Urinary bladder (tissue), 4 donors: Measurements from ENCODE around the gene NDFIP1. TPM values are rescaled to one million over a fixed set of nuclear protein-coding genes. Genes with fewer than 3 reads are reported as not detected.
"Not testable (repeated sequence)": the region's sequence is repeated elsewhere in the genome, so short reads cannot be mapped to it uniquely, and the experiment has no call there.

Experiments
- DNase-seq: peaks from one replicate; pipeline ENCODE4 v3.0.0-alpha.2; 2015; ENCODE audit errors: extremely low spot score
- H3K27ac ChIP-seq: one replicate; pipeline ENCODE4 v1.5.1; 2013; ENCODE audit warnings: low read depth, mild to moderate bottlenecking, moderate library complexity
- H3K36me3 ChIP-seq: one replicate; pipeline ENCODE4 v1.6.1; 2013; ENCODE audit warnings: mild to moderate bottlenecking, moderate library complexity; ENCODE audit not compliant: insufficient read depth
- H3K4me1 ChIP-seq: one replicate; pipeline ENCODE4 v1.6.1; 2013; ENCODE audit warnings: mild to moderate bottlenecking, moderate library complexity; ENCODE audit not compliant: insufficient read depth
- H3K4me3 ChIP-seq: one replicate; pipeline ENCODE4 v1.5.1; 2013; ENCODE audit warnings: low read depth, low read length
- WGBS: extraction: QIAGEN DNeasy Blood & Tissue Kit; methylation state at CpG from one replicate; pipeline ENCODE4 v1.1.7; 2013; 5-methylcytosine and 5-hydroxymethylcytosine counted together
- polyA plus RNA-seq: library from polyadenylated mRNA; stranded (reverse); fragments of 200-250 nt; gene quantifications from one replicate; pipeline ENCODE4 v1.2.3, GENCODE V29; 2013
- total RNA-seq: library from RNA; depleted of rRNA; stranded (reverse); fragments of >200 nt; gene quantifications from one replicate; pipeline ENCODE4 v1.2.3, GENCODE V29; 2014
- donor health status: healthy with polysubstance abuse.
- donor health status: healthy.

Gene NDFIP1
- total and polyA plus RNA-seq, 2 donors, result 86.2 to 88.2 TPM

DNA sequence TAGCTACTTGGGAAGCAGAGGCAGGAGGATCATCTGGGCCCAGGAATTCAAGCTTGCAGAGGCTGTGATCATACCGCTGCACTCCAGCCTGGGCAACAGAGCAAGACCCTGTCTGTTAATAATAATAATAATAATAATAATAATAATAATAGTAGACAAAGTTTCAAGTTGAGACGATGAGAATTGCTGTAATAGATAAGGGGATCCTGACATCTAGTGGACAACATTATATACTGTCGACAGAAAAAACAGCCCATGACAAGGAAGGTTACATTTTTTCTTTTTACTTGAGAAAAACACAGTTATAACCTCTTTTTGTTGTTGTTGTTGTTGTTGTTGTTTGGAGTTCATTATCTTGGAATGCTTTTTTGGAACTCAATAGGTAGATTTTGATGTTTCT lies 35.3 kb downstream of the NDFIP1 start:
- Histone ChIP-seq H3K36me3 (no peaks in the 10 kb centered on the region), H3K27ac (no peak overlapping the region), H3K4me1 (no peaks in the 10 kb centered on the region), H3K4me3 (no peak overlapping the region)
- DNase-seq, result no peak
- 37% methylated on average over 3 of the region's 3 CpGs for WGBS

DNA sequence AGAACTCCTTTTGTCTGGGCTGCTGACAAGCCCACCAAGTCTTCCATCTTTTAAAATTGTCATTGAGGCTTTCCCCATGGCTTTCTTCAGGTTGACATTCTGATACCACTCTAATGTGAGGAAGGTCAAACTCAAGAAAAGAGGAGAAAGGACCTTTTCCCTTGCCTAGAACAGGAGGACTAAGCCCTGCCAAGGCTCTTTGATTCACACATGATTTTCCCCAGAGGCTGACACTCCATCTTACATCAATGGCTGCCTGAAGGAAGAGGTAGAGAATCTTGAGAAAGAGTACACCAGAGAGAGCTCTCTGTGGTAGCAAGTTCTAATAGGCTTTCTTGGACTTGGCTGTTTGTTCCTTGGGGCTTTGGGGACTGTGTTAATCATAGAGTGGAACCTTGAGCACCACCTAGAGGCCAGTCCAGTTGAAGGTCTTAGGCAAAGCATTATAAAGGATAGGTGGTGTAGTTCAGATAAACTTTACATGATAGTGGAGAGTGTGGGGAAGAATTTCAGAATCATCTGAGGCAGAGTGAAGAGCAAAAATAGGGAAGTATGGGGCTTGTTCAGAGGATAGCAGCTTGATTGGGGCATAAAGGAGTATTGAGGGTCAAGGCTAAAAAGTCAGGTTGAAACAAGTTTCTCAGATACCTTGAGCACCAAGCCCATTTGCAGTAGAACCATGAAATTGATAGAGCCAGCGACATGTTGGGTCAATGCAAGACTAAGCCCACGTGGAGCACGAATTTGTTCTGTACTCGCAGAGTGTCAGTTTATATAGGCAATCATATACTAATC lies 36.7 kb downstream of the NDFIP1 start:
- Histone ChIP-seq H3K36me3 (no peaks in the 10 kb centered on the region), H3K4me3 (no peak overlapping the region), H3K27ac (no peak overlapping the region), H3K4me1 (no peaks in the 10 kb centered on the region)
- DNase-seq, result peak; percentile 29
- 81% methylated on average over 4 of the region's 4 CpGs for WGBS

DNA sequence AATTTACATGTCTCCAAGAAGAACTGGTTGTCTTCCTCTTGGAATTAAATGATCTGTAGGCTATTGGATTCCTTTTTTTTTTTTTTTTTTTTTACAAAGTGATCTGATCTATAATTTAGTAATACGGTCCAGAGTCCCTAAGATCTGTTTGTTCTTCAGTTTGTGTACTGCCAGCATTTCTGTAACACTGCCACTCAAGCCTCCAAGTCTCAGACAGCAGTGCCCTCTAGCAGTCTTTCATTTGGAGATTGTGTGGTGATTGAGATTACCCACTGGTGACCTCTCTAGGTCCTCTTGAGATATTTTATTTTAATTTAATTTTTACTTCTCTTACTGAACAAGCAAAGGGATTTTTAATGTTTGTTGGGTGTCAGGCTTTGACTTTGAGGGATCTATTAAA lies 40.8 kb downstream of the NDFIP1 start:
- no peak for DNase-seq

DNA sequence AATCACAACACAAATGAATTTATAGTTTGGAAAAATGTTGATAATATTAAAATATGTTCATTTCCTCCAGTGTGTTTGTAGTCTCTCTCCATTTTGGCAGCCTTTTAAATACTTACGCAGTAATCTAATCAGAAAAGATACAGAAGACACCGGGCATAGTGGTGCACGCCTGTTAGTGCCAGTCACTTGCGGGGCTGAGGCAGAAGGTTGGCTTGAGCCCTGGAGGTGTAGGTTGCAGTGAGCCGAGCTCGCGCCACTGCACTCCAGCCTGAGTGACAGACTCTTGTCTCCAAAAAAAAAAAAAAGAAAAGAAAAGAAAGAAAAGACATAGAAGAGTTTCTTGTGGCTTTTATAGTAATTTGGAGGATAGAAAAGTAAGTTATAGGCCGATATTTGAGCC lies 41.9 kb downstream of the NDFIP1 start:
- no peaks in the 10 kb centered on the region for H3K4me1 ChIP-seq
- no peak overlapping the region for H3K27ac ChIP-seq
- H3K36me3 ChIP-seq, result no peaks in the 10 kb centered on the region
- no peak overlapping the region for H3K4me3 ChIP-seq
- 85% methylated on average over 8 of the region's 8 CpGs for WGBS
- DNase-seq, result no peak

More for the DNA sequence above, 40.8 kb downstream of the NDFIP1 start:
- no peaks in the 10 kb centered on the region for H3K4me1 ChIP-seq
- no peak overlapping the region for H3K4me3 ChIP-seq
- H3K36me3 ChIP-seq, result no peaks in the 10 kb centered on the region
- H3K27ac ChIP-seq, result no peak overlapping the region
- 89% methylated on average over 1 of the region's 1 CpG for WGBS

DNA sequence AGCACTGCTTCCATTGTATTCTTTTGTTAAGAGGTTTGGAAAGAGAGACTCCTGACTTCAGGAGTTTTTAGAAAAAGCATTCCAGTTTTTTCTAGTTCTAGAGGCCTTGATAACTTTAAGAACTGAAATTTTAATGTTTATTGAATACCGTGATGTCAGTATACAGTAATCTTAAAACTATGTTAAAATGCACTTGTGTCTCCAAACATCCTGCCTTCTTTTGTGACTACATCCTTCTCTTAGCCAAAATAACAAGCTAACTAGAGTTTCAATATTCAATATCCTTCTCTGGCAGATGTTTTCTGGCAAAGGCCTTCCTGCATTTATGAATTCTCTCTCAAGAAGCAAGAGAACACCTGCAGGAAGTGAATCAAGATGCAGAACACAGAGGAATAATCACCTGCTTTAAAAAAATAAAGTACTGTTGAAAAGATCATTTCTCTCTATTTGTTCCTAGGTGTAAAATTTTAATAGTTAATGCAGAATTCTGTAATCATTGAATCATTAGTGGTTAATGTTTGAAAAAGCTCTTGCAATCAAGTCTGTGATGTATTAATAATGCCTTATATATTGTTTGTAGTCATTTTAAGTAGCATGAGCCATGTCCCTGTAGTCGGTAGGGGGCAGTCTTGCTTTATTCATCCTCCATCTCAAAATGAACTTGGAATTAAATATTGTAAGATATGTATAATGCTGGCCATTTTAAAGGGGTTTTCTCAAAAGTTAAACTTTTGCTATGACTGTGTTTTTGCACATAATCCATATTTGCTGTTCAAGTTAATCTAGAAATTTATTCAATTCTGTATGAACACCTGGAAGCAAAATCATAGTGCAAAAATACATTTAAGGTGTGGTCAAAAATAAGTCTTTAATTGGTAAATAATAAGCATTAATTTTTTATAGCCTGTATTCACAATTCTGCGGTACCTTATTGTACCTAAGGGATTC lies 43.1 kb downstream of the NDFIP1 start:
- no peak for DNase-seq
- Histone ChIP-seq H3K4me3 (no peak overlapping the region), H3K4me1 (no peaks in the 10 kb centered on the region), H3K36me3 (no peaks in the 10 kb centered on the region), H3K27ac (no peak overlapping the region)
- WGBS, result 33% methylated on average over 3 of the region's 3 CpGs

DNA sequence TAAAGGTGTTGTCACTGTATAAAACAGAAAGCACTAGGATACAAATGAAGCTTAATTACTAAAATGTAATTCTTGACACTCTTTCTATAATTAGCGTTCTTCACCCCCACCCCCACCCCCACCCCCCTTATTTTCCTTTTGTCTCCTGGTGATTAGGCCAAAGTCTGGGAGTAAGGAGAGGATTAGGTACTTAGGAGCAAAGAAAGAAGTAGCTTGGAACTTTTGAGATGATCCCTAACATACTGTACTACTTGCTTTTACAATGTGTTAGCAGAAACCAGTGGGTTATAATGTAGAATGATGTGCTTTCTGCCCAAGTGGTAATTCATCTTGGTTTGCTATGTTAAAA lies 43.8 kb downstream of the NDFIP1 start:
- Histone ChIP-seq H3K4me1 (no peaks in the 10 kb centered on the region), H3K27ac (no peak overlapping the region), H3K36me3 (no peaks in the 10 kb centered on the region), H3K4me3 (no peak overlapping the region)
- no peak for DNase-seq
- 69% methylated on average over 1 of the region's 1 CpG for WGBS

DNA sequence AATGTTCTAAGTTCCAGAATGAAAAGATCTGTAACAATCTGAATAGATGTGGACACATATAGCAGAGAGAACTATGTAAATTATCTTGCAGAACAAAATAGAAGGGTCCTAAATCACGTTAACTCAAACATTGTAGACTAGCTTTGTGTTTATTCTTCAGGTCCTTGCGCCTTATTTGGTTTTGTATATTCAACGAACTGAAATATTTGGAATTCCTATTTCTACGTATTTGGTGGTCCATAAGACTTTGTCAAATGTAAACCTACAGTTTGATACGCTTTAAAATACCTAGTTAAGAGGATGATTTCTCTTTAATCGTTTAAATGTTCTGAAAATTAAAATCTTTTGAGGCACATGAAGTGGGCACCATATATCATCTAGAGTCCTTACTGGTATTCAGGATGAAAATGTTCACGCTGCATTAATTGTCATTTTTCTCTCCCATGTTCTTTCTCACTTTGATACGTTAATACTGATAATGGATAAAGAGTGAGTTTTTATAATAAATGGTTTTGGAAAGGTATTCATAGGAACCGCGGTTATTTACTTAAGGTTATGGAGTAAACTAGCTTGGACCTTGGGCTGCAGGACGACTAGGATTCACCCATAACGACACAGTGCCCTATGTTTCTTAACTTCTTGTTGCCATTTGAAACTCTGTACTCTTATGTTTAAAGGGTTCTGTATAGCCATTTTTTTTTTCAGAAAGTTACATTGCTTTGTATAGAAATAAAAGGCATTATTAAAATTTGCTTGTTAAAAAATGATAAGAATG lies 45.3 kb downstream of the NDFIP1 start:
- Histone ChIP-seq H3K4me3 (no peak overlapping the region), H3K4me1 (no peaks in the 10 kb centered on the region), H3K36me3 (no peaks in the 10 kb centered on the region), H3K27ac (no peak overlapping the region)
- WGBS, result 80% methylated on average over 12 of the region's 12 CpGs
- DNase-seq, result no peak

DNA sequence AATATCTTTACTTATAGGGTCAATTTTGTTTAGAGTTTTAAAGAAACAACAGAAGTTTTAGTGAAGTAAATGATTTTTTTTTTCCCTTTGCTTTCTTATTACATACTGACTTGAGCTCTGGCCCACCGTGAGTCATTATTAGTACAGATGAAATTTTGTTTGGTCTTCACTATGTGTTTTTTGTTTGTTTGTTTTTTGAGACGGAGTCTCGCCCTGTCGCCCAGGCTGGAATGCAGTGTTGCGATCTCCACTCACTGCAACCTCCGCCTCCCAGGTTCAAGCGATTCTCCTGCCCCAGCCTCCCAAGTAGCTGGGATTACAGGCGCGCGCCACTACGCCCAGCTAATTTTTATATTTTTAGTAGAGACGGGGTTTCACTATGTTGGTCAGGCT lies 45.9 kb downstream of the NDFIP1 start:
- WGBS, result 97% methylated on average over 12 of the region's 12 CpGs

DNA sequence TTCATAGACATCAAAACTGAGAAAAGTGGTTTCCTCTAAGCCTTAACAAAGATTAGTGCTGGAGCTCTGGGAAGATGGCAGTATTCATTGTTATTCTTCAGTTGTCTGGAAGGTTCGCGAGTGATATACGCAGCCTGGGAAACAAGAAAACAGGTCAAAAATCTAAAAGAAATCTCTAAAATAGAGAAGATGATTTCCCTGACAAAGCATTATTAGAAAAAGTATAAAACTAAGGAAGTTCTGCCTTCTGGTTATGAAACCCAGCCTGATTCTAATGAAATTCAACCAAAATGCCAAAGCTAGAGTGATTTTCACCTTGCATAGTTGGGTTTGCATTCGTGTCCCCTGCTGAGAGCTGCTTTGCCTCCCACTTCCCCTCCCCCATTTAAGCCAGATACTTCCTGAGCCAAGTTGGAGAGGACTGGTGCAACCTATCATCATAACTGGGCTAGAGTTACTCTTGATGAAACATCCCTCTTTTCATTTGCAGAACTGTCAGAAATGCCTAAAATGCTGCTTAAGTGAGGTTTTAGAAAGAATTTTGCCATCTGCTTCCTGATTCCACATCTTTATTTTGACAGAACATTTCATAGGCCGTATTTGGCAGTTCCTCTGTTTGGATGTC lies 48.4 kb downstream of the NDFIP1 start:
- WGBS, result 66% methylated on average over 5 of the region's 5 CpGs
- H3K4me3 ChIP-seq, result no peak overlapping the region
- no peak overlapping the region for H3K27ac ChIP-seq
- no peaks in the 10 kb centered on the region for H3K4me1 ChIP-seq
- H3K36me3 ChIP-seq, result no peaks in the 10 kb centered on the region
- DNase-seq, result no peak

More for the DNA sequence above, 45.9 kb downstream of the NDFIP1 start:
- H3K27ac ChIP-seq, H3K4me1 ChIP-seq, H3K4me3 ChIP-seq, DNase-seq, H3K36me3 ChIP-seq: not testable (repeated sequence)

DNA sequence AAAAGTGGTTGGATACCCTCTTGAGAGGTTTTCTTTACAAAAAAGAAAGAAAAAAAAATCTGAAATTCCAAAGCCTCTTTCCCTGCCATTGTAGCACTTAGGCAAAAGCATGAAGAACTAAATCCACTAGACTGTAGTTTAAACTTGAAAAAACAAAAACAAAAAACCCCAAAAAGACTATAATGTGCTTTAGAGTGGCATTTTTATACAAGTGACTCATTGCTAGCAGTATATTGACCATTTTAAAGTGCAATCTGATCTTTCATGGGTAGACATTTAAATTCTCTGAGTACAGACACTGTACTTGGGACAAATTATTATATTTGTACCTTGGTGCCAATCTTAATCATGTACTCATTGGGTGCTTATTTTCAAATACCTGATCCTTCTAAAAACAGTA lies 50.8 kb downstream of the NDFIP1 start:
- H3K36me3 ChIP-seq, result no peaks in the 10 kb centered on the region
- no peak overlapping the region for H3K4me3 ChIP-seq
- DNase-seq, result no peak
- H3K4me1 ChIP-seq, result peaks cover 2% of the 10 kb centered on the region
- H3K27ac ChIP-seq, result no peak overlapping the region

DNA sequence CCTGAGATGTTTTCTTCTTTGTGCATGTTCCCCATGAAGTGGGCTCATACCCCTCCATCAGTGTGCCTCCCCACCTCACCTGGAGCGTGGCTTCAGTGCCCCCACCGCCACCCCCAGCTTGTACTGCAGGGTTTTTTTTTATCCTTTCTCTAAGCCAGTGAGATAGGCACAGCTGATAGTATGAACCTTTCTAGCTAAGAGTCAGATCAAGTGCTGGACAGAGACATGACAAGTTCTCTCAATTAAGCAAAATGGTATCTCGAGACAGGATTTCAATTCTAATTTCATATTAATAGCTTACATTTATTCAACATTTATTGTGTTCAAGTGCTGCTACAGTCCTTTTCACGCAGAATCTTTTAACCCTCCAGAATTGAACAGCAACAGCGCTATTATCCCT lies 55.7 kb downstream of the NDFIP1 start:
- 86% methylated on average over 5 of the region's 5 CpGs for WGBS
- Histone ChIP-seq H3K27ac (no peak overlapping the region), H3K4me1 (peaks cover 2% of the 10 kb centered on the region), H3K4me3 (no peak overlapping the region), H3K36me3 (no peaks in the 10 kb centered on the region)
- DNase-seq, result no peak

DNA sequence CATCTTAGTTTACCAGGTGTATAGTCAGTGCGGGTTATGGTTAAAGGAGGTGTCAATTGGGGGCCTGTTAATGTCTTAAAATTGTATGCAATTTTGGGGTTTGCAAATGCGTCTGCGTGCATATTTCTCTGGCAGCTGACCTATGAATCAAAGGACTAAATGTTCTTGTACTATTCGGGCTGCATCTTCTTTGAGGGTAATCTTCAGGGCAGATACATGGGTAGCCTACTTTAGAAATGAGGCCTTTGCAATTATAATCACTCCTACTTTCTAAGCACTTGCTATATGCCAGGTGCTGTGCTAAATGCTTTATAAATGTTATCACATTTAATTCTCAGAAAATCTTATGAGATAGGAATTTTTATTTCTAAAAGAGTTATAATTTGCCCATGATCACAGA lies 58.2 kb downstream of the NDFIP1 start:
- Histone ChIP-seq H3K4me1 (peaks cover 2% of the 10 kb centered on the region), H3K27ac (no peak overlapping the region), H3K4me3 (no peak overlapping the region), H3K36me3 (no peaks in the 10 kb centered on the region)
- 97% methylated on average over 4 of the region's 4 CpGs for WGBS
- DNase-seq, result no peak

DNA sequence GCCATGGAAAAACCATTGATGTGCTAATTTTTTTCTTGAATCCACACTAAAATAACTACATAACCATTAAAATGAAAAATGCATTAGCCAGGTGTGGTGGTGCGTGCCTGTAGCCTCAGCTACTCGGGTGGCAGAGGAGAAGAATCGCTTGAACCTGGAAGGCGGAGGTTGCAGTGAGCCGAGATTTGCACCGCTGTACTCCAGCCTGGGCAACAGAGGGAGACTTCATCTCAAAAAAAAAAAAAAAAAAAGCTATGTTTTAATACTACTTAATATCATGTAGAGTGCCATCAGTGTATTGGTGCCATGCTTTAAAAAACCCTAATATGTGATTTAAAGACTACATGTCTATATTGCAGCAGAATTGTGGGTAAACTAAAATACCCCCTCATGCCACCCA lies 58.9 kb downstream of the NDFIP1 start:
- DNase-seq, result no peak
- WGBS, result 95% methylated on average over 6 of the region's 6 CpGs
- H3K36me3 ChIP-seq, result no peaks in the 10 kb centered on the region

More for the DNA sequence above, 58.9 kb downstream of the NDFIP1 start:
- Histone ChIP-seq H3K4me3 (no peak overlapping the region), H3K27ac (no peak overlapping the region), H3K4me1 (peaks cover 2% of the 10 kb centered on the region)
